ENCODE results near the gene DKC1. TPM values are rescaled to one million over a fixed set of nuclear protein-coding genes. Genes with fewer than 3 reads are reported as not detected.
"Not testable (repeated sequence)": the region's sequence is repeated elsewhere in the genome, so short reads cannot be mapped to it uniquely, and the experiment has no call there.

The DKC1 gene
- total RNA-seq, 2 donors from 2014 or later: 46.6 to 60.7 TPM

- H3K27ac Mint-ChIP-seq; H3K27me3 Mint-ChIP-seq; H3K4me3 Mint-ChIP-seq; H3K9me3 ChIP-seq (ENCODE audit: control insufficient read depth, low read length, poor library complexity, severe bottlenecking); H3K36me3 Mint-ChIP-seq (ENCODE audit: low read depth); DNase-seq; ATAC-seq: not testable (repeated sequence)
- H3K4me1 Mint-ChIP-seq: peaks cover 13% of the 10 kb centered on the region
Measured at GRCh38 chrX:154825586-154825985, 62.9 kb downstream of the DKC1 start.

Other genes starting within 250 kb of the DKC1 start
- 10 to 100 TPM; 32.5 to 34.0 TPM for gene FAM3A, start 246.6 kb upstream of the DKC1 start, total RNA-seq
- gene G6PD, start 216.0 kb upstream of the DKC1 start, total RNA-seq: 10 to 100 TPM; 28.5 to 44.9 TPM
- gene IKBKG, start 215.2 kb upstream of the DKC1 start, total RNA-seq: 10 to 100 TPM; 35.9 to 45.1 TPM
- not detected for gene CTAG1A, start 177.7 kb upstream of the DKC1 start, total RNA-seq
- gene CTAG1B, start 143.6 kb upstream of the DKC1 start, total RNA-seq: not detected
- gene CTAG2, start 109.3 kb upstream of the DKC1 start, total RNA-seq: not detected
- 10 to 100 TPM; 17.7 to 18.4 TPM for gene GAB3, start 11.8 kb upstream of the DKC1 start, total RNA-seq
- 10 to 100 TPM in 1 of 2 donors, 1 to 10 TPM in 1; 9.0 to 75.0 TPM for gene MPP1, start 42.6 kb downstream of the DKC1 start, total RNA-seq
- not detected for gene SMIM9, start 71.8 kb downstream of the DKC1 start, total RNA-seq
- gene F8A1, start 123.5 kb downstream of the DKC1 start, total RNA-seq: 10 to 100 TPM; 18.0 to 19.0 TPM